Thyroid gland (tissue), 4 donors: Measurements from ENCODE around the gene PRXL2B. TPM values are rescaled to one million over a fixed set of nuclear protein-coding genes. Genes with fewer than 3 reads are reported as not detected.
"Not testable (repeated sequence)": the region's sequence is repeated elsewhere in the genome, so short reads cannot be mapped to it uniquely, and the experiment has no call there.

Experiments
- DNase-seq, 2 donors: peaks; one replicate each; pipeline ENCODE4 v3.0.0-alpha.2; 2019
- H3K27ac ChIP-seq, 3 donors: fragments of 200-600 bp; sonication (generic); 1 replicate in 2 of 3; 2 replicates in 1 of 3; pipeline ENCODE4 v1.5.1; 2016 to 2019; ENCODE audit warnings: mild to moderate bottlenecking in 1 of 3, moderate library complexity in 1 of 3
- H3K27me3 ChIP-seq: fragments of 200-600 bp; sonication (generic); one replicate; pipeline ENCODE4 v1.5.1; 2019
- H3K36me3 ChIP-seq, 2 donors: fragments of 200-600 bp; sonication (generic); one replicate each; pipeline ENCODE4 v1.5.1; 2016 to 2019
- H3K4me1 ChIP-seq, 2 donors: fragments of 200-600 bp; sonication (generic); one replicate each; pipeline ENCODE4 v1.5.1; 2017 to 2019
- H3K4me3 ChIP-seq, 3 donors: fragments of 200-600 bp; sonication (generic); replicated peaks in 1 of 3; 1 replicate in 2 of 3; 2 replicates in 1 of 3; pipeline ENCODE4 v1.5.1; 2016; ENCODE audit warnings: mild to moderate bottlenecking in 1 of 3
- H3K9me3 ChIP-seq: fragments of 200-600 bp; sonication (generic); one replicate; pipeline ENCODE4 v1.5.1; 2017
- POLR2A ChIP-seq, 2 donors: fragments of 450-650 bp; IDR thresholded peaks; one replicate each; pipeline ENCODE4 v1.6.1; 2017; ENCODE audit warnings: antibody characterized with exemption in 2 of 2, mild to moderate bottlenecking in 2 of 2, moderate library complexity in 1 of 2
- WGBS, 2 donors: methylation state at CpG; one replicate each; pipeline ENCODE4 v1.1.5; 2017; 5-methylcytosine and 5-hydroxymethylcytosine counted together
- intact Hi-C: fragments of 100-400 bp; cut with DNase I; formaldehyde crosslinking; loops from one replicate; pipeline ENCODE4 v1.15.1; 2023
- total RNA-seq, 4 donors: library from RNA; depleted of rRNA; stranded (reverse); fragments of >200 nt; gene quantifications; one replicate each; pipeline ENCODE4 v1.2.3, GENCODE V29; 2016
- TF ChIP-seq, protein P1 (sequence below), 6 experiments: fragments of 200-600 bp in 3 of 6; fragments of 450-650 bp in 3 of 6; sonication (generic) in 3 of 6; IDR thresholded peaks; one replicate each; pipeline ENCODE4 v1.5.1; 2016 to 2019; ENCODE audit warnings: antibody characterized with exemption in 6 of 6, mild to moderate bottlenecking in 2 of 6, inconsistent platforms in 1 of 6, moderate library complexity in 1 of 6

The PRXL2B gene
- total RNA-seq, 4 donors from 2014 or later: 14.6 to 24.7 (median 18.0) TPM

DNA sequence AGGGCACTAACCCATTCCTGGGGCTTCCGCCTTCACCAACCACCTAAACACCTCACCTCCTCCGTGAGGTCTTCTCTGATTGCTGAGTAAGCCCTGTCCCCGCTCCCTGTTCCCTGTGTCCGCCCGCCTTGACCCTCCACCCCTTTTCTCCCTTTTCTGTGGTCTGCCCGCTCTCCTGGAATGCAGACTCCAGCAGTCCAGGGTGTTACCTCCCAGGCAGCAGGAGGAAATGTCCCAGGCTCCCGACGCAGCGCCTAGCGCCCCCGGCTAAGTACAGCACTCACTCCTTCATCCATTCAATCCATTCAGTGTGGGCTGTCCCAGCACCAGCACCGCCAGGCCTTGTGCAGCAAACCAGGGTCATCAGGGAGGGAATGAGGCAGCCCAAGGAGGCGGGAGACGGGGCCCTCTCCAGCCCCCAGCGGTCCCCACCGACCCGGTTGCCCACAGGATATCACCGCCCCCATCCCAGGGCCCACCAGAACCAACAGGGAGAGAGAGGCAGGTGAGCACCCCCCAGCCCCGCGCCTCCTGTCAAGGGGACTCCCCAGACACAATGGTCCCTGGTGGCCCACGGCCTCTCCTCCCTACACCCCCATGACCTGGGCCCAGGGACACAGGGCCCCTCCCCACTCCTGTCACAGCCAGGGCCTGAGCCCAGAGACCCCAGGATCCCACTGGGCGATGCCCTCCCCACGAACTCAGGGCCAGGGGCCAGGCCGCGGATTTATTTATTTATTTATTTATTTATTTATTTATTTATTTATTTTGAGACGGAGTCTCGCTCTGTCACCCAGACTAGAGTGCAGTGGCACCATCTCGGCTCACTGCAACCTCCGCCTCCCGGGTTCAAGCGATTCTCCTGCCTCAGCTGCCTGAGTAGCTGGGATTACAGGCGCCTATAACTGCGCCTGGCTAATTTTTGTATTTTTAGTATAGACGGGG lies 20.2 kb upstream of the PRXL2B start:
- 75 to 89% methylated on average over 30 to 33 of the region's 34 CpGs for WGBS, 2 donors
- no peaks in the 10 kb centered on the region for H3K27me3 ChIP-seq

DNA sequence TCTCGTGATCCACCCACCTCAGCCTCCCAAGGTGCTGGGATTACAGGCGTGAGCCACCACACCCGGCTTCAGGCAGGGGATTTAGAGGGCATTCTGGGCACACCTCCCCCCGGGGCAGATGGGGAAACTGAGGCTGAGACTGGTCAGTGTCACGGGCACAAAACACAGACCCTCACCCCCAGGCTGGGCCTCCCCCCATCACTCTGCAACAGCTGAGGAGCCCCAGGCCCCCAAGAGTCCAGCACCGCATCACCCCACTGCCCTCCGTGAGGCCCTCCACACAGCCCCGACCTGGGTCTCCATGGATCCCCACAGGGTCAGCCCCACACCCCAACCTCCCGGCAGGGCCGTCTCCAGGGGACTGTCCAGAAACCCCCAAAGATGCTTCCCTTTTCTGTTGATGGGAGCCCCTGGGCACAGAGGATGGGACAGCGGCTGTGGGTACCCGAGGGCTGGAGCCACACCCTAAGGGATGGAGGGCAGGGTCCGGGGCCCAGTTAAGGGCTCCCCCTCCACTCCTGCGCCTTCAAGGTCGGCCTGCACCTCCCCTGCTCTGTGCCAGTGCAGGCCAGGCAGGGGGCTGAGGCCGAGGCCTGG lies 19.4 kb upstream of the PRXL2B start:
- H3K27ac ChIP-seq: no peak overlapping the region
- no peak overlapping the region for H3K4me3 ChIP-seq
- H3K9me3 ChIP-seq: no peaks in the 10 kb centered on the region
- no peak for DNase-seq
- intact Hi-C loops: no loop called here
- no peaks in the 10 kb centered on the region for H3K36me3 ChIP-seq
- TF ChIP-seq, protein P1, sequence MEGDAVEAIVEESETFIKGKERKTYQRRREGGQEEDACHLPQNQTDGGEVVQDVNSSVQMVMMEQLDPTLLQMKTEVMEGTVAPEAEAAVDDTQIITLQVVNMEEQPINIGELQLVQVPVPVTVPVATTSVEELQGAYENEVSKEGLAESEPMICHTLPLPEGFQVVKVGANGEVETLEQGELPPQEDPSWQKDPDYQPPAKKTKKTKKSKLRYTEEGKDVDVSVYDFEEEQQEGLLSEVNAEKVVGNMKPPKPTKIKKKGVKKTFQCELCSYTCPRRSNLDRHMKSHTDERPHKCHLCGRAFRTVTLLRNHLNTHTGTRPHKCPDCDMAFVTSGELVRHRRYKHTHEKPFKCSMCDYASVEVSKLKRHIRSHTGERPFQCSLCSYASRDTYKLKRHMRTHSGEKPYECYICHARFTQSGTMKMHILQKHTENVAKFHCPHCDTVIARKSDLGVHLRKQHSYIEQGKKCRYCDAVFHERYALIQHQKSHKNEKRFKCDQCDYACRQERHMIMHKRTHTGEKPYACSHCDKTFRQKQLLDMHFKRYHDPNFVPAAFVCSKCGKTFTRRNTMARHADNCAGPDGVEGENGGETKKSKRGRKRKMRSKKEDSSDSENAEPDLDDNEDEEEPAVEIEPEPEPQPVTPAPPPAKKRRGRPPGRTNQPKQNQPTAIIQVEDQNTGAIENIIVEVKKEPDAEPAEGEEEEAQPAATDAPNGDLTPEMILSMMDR (IDR thresholded peaks at IDR 0.05): no peak
- TF ChIP-seq POLR2A (IDR thresholded peaks at IDR 0.05): no peak
- WGBS, 2 donors: 90 to 95% methylated on average over 8 to 9 of the region's 16 CpGs
- H3K4me1 ChIP-seq: peaks cover 0 to 4% of the 10 kb centered on the region in 2 donors
- no peaks in the 10 kb centered on the region for H3K27me3 ChIP-seq

More for the DNA sequence above, 20.2 kb upstream of the PRXL2B start:
- no peak overlapping the region for H3K4me3 ChIP-seq
- H3K36me3 ChIP-seq: no peaks in the 10 kb centered on the region
- TF ChIP-seq, protein P1 (IDR thresholded peaks at IDR 0.05): no peak
- intact Hi-C loops: no loop called here
- peaks cover 0 to 4% of the 10 kb centered on the region in 2 donors for H3K4me1 ChIP-seq
- no peak for DNase-seq
- H3K27ac ChIP-seq: no peak overlapping the region
- no peaks in the 10 kb centered on the region for H3K9me3 ChIP-seq

DNA sequence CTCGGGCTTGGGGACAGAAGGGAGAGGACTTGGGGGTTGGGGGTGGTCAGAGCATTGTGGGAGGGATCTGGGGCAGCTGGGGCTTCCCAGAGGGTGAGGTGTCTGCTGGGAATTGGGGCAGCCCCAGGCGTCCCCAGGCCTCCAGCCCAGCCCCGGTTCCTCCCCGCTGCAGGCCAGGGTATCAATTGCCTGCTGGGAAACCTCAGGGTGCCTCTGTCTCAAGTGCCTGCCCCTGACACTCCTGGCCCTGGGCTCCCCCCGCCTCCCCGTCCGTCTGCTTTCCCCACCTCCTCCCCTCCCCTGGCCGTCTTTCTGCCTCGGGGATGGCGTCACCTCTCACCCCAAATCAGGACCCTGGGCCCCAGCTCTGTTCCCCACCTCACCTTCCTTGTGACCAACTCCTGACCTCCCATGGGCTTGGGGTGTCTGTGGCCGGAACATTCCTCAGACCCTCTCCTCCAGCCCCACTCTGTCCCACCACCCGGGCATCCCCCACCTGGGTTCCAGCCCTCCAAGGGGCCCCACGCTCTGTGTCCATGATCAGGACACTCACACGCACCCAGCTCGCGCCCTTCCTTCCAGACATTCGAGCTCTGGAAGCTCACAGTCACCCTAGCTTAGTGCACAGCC lies 18.3 kb upstream of the PRXL2B start:
- DNase-seq, intact Hi-C loops, H3K4me3 ChIP-seq, H3K27ac ChIP-seq, H3K36me3 ChIP-seq, H3K4me1 ChIP-seq, H3K27me3 ChIP-seq, H3K9me3 ChIP-seq: not testable (repeated sequence)
- 56 to 100% methylated on average over 1 to 3 of the region's 17 CpGs for WGBS, 2 donors

DNA sequence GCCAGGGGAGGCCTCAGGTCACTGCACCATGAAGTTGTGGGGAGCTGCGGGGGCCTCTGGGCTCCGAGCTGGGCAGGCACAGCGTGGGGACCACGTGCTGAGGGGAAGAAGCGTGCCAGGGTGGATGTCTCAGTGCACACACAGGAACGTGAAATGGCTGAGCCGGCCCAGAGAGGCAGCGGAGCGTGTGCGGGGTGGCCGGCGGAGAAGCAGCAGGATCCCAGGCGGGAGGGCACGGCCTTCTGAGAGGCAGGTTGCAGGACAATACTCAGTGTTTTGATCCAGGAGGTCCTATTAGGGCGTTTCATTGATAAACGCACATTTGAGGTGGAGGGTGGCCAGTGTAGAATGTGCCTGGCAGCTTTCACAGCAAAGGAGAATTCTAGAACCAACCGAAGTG lies 17.5 kb upstream of the PRXL2B start:
- Histone ChIP-seq H3K9me3 (no peaks in the 10 kb centered on the region), H3K27ac (no peak overlapping the region), H3K4me1 (peaks cover 0 to 4% of the 10 kb centered on the region in 2 donors), H3K4me3 (no peak overlapping the region), H3K27me3 (no peaks in the 10 kb centered on the region), H3K36me3 (no peaks in the 10 kb centered on the region)
- DNase-seq: peak; percentile 48 to 57
- intact Hi-C loops: no loop called here
- WGBS, 2 donors: 45 to 46% methylated on average over 14 to 17 of the region's 17 CpGs
- TF ChIP-seq POLR2A (IDR thresholded peaks at IDR 0.05): no peak
- TF ChIP-seq, protein P1 (IDR thresholded peaks at IDR 0.05): no peak

DNA sequence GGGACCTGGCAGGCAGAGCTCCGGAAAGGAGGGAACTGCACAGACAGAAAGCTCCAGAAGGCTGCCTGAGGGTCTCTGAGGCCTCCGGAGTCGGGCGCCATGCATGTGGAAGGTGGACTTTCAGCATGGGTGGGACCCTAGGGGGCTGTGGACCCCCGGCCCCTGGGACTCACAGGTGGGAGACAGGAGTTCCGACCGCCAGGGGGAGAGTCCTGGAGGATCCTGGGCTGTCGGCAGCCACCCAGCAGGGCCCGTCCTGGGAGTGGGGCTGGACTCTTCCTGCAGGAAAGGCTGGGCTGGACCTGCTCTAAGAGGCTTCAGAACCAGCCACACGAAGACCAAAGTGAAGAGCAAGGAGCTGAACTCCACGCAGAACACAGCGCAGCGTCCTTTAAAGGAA lies 16.9 kb upstream of the PRXL2B start:
- H3K36me3 ChIP-seq, H3K27ac ChIP-seq, H3K4me3 ChIP-seq, H3K9me3 ChIP-seq, H3K4me1 ChIP-seq, intact Hi-C loops, DNase-seq, H3K27me3 ChIP-seq: not testable (repeated sequence)
- 85 to 89% methylated on average over 11 to 13 of the region's 13 CpGs for WGBS, 2 donors
